ENCODE results near the gene BUD13.

BUD13 gene

GRCh38 chr11:116787786-116788486 is 15.1 kb upstream of the BUD13 start, which contains the start of gene ZPR1 (continued):
- TF ChIP-seq ZFP37 (tag by site-specific recombination; IDR thresholded peaks at IDR 0.05) (no peak), MEIS1 (CRISPR knock-in tag; IDR thresholded peaks at IDR 0.05; ENCODE audit: borderline replicate concordance) (no peak), ZBTB21 (tag by site-specific recombination; IDR thresholded peaks at IDR 0.05) (peak; percentile 71), ZNF768 (tag by site-specific recombination; IDR thresholded peaks at IDR 0.05) (no peak), ZNF433 (tag by site-specific recombination; IDR thresholded peaks at IDR 0.05; ENCODE audit: low read depth) (no peak), ZNF350 (tag by site-specific recombination; IDR thresholded peaks at IDR 0.05) (no peak), ZNF362 (tag by site-specific recombination; IDR thresholded peaks at IDR 0.05) (peak; percentile 72; the same call in 1 of the 2 replicates), ZNF629 (tag by site-specific recombination; IDR thresholded peaks at IDR 0.05) (peak; percentile 86), ZNF548 (tag by site-specific recombination; IDR thresholded peaks at IDR 0.05) (no peak), ZBTB48 (tag by site-specific recombination; IDR thresholded peaks at IDR 0.05) (peak; percentile 76), ZNF596 (tag by site-specific recombination; IDR thresholded peaks at IDR 0.05) (no peak), ZNF580 (tag by site-specific recombination; IDR thresholded peaks at IDR 0.05) (no peak), REPIN1 (tag by site-specific recombination; IDR thresholded peaks at IDR 0.05; ENCODE audit: low read depth) (no peak), ZNF777 (tag by site-specific recombination; IDR thresholded peaks at IDR 0.05; ENCODE audit: borderline replicate concordance) (peak; percentile 52), ZNF174 (tag by site-specific recombination; IDR thresholded peaks at IDR 0.05) (no peak), SP3 (tag by site-specific recombination; IDR thresholded peaks at IDR 0.05) (peak; percentile 65)
- TF ChIP-seq, protein P1, sequence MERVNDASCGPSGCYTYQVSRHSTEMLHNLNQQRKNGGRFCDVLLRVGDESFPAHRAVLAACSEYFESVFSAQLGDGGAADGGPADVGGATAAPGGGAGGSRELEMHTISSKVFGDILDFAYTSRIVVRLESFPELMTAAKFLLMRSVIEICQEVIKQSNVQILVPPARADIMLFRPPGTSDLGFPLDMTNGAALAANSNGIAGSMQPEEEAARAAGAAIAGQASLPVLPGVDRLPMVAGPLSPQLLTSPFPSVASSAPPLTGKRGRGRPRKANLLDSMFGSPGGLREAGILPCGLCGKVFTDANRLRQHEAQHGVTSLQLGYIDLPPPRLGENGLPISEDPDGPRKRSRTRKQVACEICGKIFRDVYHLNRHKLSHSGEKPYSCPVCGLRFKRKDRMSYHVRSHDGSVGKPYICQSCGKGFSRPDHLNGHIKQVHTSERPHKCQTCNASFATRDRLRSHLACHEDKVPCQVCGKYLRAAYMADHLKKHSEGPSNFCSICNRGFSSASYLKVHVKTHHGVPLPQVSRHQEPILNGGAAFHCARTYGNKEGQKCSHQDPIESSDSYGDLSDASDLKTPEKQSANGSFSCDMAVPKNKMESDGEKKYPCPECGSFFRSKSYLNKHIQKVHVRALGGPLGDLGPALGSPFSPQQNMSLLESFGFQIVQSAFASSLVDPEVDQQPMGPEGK (tag by site-specific recombination; IDR thresholded peaks at IDR 0.05) = peak; percentile 67

DNA sequence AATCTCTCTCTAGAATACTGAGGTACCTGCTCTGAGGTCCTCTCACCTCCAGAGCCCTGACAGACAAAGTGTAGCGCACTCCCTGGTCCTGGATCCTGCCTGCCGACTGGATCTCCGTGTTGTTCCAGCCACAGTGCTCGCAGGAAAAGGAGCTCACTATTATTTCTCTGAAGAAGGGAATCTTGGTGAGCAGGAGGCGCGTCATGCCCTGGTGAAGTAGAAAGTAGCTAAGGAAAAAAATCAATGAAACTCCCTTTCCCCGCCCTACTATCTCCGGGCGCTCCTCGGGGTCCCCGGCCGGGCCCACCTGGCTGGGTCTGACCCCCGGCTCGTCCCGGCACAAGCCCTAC is 14.6 kb upstream of the BUD13 start:
- H3K27ac ChIP-seq (ENCODE audit: extremely low read depth, low read depth, low read length) = no peak overlapping the region; the same call in 1 of the 2 replicates
- H3K4me1 ChIP-seq (ENCODE audit: control insufficient read depth, insufficient read depth, low read length) = no peaks in the 10 kb centered on the region
- ChIA-PET POLR2A (interaction anchor here (1.3 to 2.6 kb wide), 4 partner anchors 14 to 357 kb away, joined by 6 to 14 read pairs (median 7); partner anchors contain the start of genes BUD13 and PAFAH1B2), CTCF (interaction anchor here (0.6 to 3.0 kb wide), 6 partner anchors 15 to 363 kb away, joined by 3 to 16 read pairs (median 6); no protein-coding TSS in a partner anchor)
- H3K4me3 ChIP-seq (ENCODE audit: low read depth, low read length) = peak overlapping the region; percentile 81
- H3K9me3 ChIP-seq (ENCODE audit: control insufficient read depth, insufficient read depth, low read depth, low read length) = no peaks in the 10 kb centered on the region
- TF ChIP-seq, protein P2, sequence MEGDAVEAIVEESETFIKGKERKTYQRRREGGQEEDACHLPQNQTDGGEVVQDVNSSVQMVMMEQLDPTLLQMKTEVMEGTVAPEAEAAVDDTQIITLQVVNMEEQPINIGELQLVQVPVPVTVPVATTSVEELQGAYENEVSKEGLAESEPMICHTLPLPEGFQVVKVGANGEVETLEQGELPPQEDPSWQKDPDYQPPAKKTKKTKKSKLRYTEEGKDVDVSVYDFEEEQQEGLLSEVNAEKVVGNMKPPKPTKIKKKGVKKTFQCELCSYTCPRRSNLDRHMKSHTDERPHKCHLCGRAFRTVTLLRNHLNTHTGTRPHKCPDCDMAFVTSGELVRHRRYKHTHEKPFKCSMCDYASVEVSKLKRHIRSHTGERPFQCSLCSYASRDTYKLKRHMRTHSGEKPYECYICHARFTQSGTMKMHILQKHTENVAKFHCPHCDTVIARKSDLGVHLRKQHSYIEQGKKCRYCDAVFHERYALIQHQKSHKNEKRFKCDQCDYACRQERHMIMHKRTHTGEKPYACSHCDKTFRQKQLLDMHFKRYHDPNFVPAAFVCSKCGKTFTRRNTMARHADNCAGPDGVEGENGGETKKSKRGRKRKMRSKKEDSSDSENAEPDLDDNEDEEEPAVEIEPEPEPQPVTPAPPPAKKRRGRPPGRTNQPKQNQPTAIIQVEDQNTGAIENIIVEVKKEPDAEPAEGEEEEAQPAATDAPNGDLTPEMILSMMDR (tag by site-specific recombination; IDR thresholded peaks at IDR 0.05) = no peak
- TF ChIP-seq ZNF335 (tag by site-specific recombination; conservative IDR thresholded peaks at IDR 0.05) (peak; percentile 57), PRDM1 (tag by site-specific recombination; IDR thresholded peaks at IDR 0.05) (0 out of 2 replicates have a peak, but pooled peaks have one; percentile 8)
- peaks cover 0 to 46% of the 10 kb centered on the region in 2 experiments; a peak in 1 of 3 replicates for H3K36me3 ChIP-seq (ENCODE audit: control insufficient read depth in 2 of 2, insufficient read depth in 1 of 2, low read length in 2 of 2)
